Neural cell (in vitro differentiated cells): ENCODE measurements around the gene KRT2.

Source experiments
- EP300 ChIP-seq: fragments of 450-650 bp; conservative IDR thresholded peaks from 2 replicates; pipeline ENCODE4 v1.6.1; 2014; ENCODE audit warnings: antibody characterized with exemption, mild to moderate bottlenecking, moderate library complexity; ENCODE audit not compliant: poor library complexity, severe bottlenecking
- MXI1 ChIP-seq: fragments of 450-650 bp; conservative IDR thresholded peaks from 2 replicates; pipeline ENCODE4 v1.6.1; 2014; ENCODE audit warnings: antibody characterized with exemption, mild to moderate bottlenecking; ENCODE audit not compliant: poor library complexity, severe bottlenecking
- POLR2AphosphoS5 ChIP-seq: IDR thresholded peaks from 2 replicates; pipeline ENCODE4 v1.6.1; 2012
- RAD21 ChIP-seq: fragments of 450-650 bp; conservative IDR thresholded peaks from 2 replicates; pipeline ENCODE4 v1.6.1; 2014; ENCODE audit warnings: antibody characterized with exemption, mild to moderate bottlenecking, moderate library complexity
- REST ChIP-seq: IDR thresholded peaks from 2 replicates; pipeline ENCODE4 v1.6.1; 2012; ENCODE audit warnings: borderline replicate concordance
- TAF1 ChIP-seq: IDR thresholded peaks from 2 replicates; pipeline ENCODE4 v1.6.1; 2012; ENCODE audit warnings: low read depth
- TF ChIP-seq, protein P1 (sequence below): fragments of 450-650 bp; IDR thresholded peaks from 2 replicates; pipeline ENCODE4 v1.5.1; 2014; ENCODE audit warnings: antibody characterized with exemption, mild to moderate bottlenecking, moderate library complexity; ENCODE audit not compliant: poor library complexity, severe bottlenecking

- TF ChIP-seq, protein P1, sequence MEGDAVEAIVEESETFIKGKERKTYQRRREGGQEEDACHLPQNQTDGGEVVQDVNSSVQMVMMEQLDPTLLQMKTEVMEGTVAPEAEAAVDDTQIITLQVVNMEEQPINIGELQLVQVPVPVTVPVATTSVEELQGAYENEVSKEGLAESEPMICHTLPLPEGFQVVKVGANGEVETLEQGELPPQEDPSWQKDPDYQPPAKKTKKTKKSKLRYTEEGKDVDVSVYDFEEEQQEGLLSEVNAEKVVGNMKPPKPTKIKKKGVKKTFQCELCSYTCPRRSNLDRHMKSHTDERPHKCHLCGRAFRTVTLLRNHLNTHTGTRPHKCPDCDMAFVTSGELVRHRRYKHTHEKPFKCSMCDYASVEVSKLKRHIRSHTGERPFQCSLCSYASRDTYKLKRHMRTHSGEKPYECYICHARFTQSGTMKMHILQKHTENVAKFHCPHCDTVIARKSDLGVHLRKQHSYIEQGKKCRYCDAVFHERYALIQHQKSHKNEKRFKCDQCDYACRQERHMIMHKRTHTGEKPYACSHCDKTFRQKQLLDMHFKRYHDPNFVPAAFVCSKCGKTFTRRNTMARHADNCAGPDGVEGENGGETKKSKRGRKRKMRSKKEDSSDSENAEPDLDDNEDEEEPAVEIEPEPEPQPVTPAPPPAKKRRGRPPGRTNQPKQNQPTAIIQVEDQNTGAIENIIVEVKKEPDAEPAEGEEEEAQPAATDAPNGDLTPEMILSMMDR: no peak
- TF ChIP-seq MXI1 (no peak), REST (no peak), POLR2AphosphoS5 (no peak), EP300 (no peak), RAD21 (no peak), TAF1 (no peak)
Measured at GRCh38 chr12:52667509-52667908, 15.5 kb upstream of the KRT2 start.
